Hepatocyte (in vitro differentiated cells): ENCODE data around the gene ADAM12.

Experiments
- EZH2 ChIP-seq: fragments of 200-600 bp; sonication (generic); IDR thresholded peaks from 2 replicates; pipeline ENCODE4 v1.6.1; 2016; ENCODE audit warnings: antibody characterized with exemption, mild to moderate bottlenecking, borderline replicate concordance
- TF ChIP-seq, protein P1 (sequence below): fragments of 200-600 bp; sonication (generic); IDR thresholded peaks from 2 replicates; pipeline ENCODE4 v1.5.1; 2016; ENCODE audit warnings: antibody characterized with exemption, mild to moderate bottlenecking; ENCODE audit not compliant: poor library complexity

GRCh38 chr10:126262233-126262838 lies 125.9 kb downstream of the ADAM12 start:
- TF ChIP-seq, protein P1, sequence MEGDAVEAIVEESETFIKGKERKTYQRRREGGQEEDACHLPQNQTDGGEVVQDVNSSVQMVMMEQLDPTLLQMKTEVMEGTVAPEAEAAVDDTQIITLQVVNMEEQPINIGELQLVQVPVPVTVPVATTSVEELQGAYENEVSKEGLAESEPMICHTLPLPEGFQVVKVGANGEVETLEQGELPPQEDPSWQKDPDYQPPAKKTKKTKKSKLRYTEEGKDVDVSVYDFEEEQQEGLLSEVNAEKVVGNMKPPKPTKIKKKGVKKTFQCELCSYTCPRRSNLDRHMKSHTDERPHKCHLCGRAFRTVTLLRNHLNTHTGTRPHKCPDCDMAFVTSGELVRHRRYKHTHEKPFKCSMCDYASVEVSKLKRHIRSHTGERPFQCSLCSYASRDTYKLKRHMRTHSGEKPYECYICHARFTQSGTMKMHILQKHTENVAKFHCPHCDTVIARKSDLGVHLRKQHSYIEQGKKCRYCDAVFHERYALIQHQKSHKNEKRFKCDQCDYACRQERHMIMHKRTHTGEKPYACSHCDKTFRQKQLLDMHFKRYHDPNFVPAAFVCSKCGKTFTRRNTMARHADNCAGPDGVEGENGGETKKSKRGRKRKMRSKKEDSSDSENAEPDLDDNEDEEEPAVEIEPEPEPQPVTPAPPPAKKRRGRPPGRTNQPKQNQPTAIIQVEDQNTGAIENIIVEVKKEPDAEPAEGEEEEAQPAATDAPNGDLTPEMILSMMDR, result no peak
- no peak for TF ChIP-seq EZH2
